ENCODE measurements around the gene NTHL1. TPM values are rescaled to one million over a fixed set of nuclear protein-coding genes. Genes with fewer than 3 reads are reported as not detected.

NTHL1 gene
- total and polyA plus RNA-seq, 2 of the 8 experiments (the other 6 are each of a cell fraction or from before 2014, with no cell fraction given): 70.9 to 150 TPM

DNA sequence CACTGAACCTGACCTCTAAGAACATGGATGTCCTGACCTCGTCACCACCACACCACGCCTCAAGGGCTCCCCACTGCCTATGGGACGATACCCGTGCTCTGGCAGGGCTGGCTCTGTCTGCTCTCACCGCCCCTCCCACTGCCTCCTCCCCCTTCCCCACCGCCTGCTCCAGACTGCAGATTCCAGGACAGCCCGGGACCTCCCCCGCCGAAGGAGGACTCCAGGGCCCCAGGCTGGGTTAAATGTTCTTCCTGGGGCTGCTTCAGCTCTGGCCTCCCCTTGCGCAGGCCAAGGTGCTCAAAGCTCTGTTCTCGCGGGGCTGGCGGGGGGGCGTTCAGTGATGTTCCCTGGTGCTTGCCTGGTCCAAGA is 24.9 kb downstream of the NTHL1 start:
- Histone ChIP-seq H3K36me3 (ENCODE audit: control insufficient read depth in 2 of 4, insufficient read depth in 4 of 4, low read length in 3 of 4) (peaks cover 0 to 5% (median 0%) of the 10 kb centered on the region in 4 experiments; a peak in 1 of 8 replicates), H3K56ac (replicated peaks; ENCODE audit: insufficient read length, low read depth, low read length) (no peak overlapping the region), H3K23ac (ENCODE audit: insufficient read length) (no peak overlapping the region), H3K4me3 (ENCODE audit: extremely low read depth in 1 of 4, insufficient read depth in 2 of 4, low read depth in 3 of 4, low read length in 4 of 4) (peak overlapping the region in 3 of 4 experiments; percentile 21 to 59 (median 36); a peak in 5 of 8 replicates), H3K14ac (ENCODE audit: insufficient read length) (no peak overlapping the region), H4K20me1 (replicated peaks in 1 of 2; ENCODE audit: control insufficient read depth in 1 of 2, insufficient read depth in 2 of 2, low read length in 2 of 2) (peaks cover 0 to 3% of the 10 kb centered on the region in 2 experiments), H2AFZ (ENCODE audit: low read length) (0 out of 2 replicates have a peak overlapping the region, but pooled peaks have one; percentile 35), H2BK15ac (ENCODE audit: low read length) (peak overlapping the region; percentile 97), H4K5ac (ENCODE audit: insufficient read length, low read depth, low read length) (no peak overlapping the region), H3K27me3 (replicated peaks in 1 of 4; ENCODE audit: control insufficient read depth in 3 of 4, extremely low read depth in 1 of 4, insufficient read depth in 3 of 4, low read length in 3 of 4) (peaks cover 22 to 60% (median 46%) of the 10 kb centered on the region in 4 experiments), H3K9ac (replicated peaks in 1 of 4; ENCODE audit: extremely low read depth in 1 of 4, low read depth in 3 of 4, low read length in 3 of 4) (no peak overlapping the region), H3K9me3 (ENCODE audit: insufficient read depth in 2 of 2, low read depth in 1 of 2, low read length in 1 of 2) (no peaks in the 10 kb centered on the region), H3K18ac (ENCODE audit: extremely low read depth, low read length) (peak overlapping the region; percentile 85), H2BK20ac (ENCODE audit: low read length) (no peak overlapping the region), H2AK5ac (ENCODE audit: low read depth, low read length) (no peak overlapping the region), H3K79me2 (ENCODE audit: control insufficient read depth in 1 of 2, insufficient read depth in 2 of 2, low read length in 2 of 2) (no peaks in the 10 kb centered on the region), H4K8ac (ENCODE audit: extremely low read depth, insufficient read depth, low read length) (peak overlapping the region; percentile 86; the same call in 1 of the 2 replicates), H3K4ac (replicated peaks; ENCODE audit: insufficient read length, low read depth, low read length) (peak overlapping the region; percentile 69), H3K4me2 (ENCODE audit: insufficient read depth in 1 of 2, low read depth in 2 of 2, low read length in 2 of 2) (peak overlapping the region; percentile 16 to 76), H3K79me1 (ENCODE audit: low read depth, low read length) (no peaks in the 10 kb centered on the region), H2BK12ac (ENCODE audit: low read depth, low read length) (no peak overlapping the region), H2BK5ac (ENCODE audit: low read depth, low read length) (no peak overlapping the region), H3K4me1 (replicated peaks in 1 of 4; ENCODE audit: control insufficient read depth in 3 of 4, insufficient read depth in 4 of 4, low read length in 3 of 4) (peaks cover 0 to 26% (median 13%) of the 10 kb centered on the region in 4 experiments; a peak in 5 of 7 replicates), H2BK120ac (replicated peaks; ENCODE audit: low read depth, low read length) (peak overlapping the region; percentile 72), H3K23me2 (ENCODE audit: low read depth, low read length) (peaks cover 15% of the 10 kb centered on the region; the same call in 1 of the 2 replicates), H3K27ac (ENCODE audit: low read depth, low read length) (no peak overlapping the region), H4K91ac (replicated peaks; ENCODE audit: insufficient read length, low read length) (no peak overlapping the region)
- no peak for FAIRE-seq
- CTCF ChIA-PET (ENCODE audit: partially characterized antibody): interaction anchor here (0.6 to 7.5 kb wide), 34 partner anchors 10 to 890 kb away, joined by 3 to 55 read pairs (median 5); partner anchors contain the start of genes NTHL1, RAB26, TRAF7 and TSC2
- TF ChIP-seq MAX (IDR thresholded peaks at IDR 0.05): peak; percentile 62; the same call in 1 of the 2 replicates
- peak; percentile 2 for TF ChIP-seq KDM4A (IDR thresholded peaks at IDR 0.05; ENCODE audit: low read depth, low read length, severe bottlenecking)
- TF ChIP-seq CREB1 (IDR thresholded peaks at IDR 0.05): peak; percentile 24; the same call in 1 of the 2 replicates
- peak in 1 of 3 experiments; percentile 4; a peak in 1 of 4 replicates for TF ChIP-seq CTCF (IDR thresholded peaks at IDR 0.05; ENCODE audit: control extremely low read depth in 1 of 3, insufficient read depth in 1 of 3, low read depth in 1 of 3, low read length in 3 of 3)
- no peak for TF ChIP-seq SRF (IDR thresholded peaks at IDR 0.05; ENCODE audit: low read depth, low read length)
- TF ChIP-seq E2F6 (IDR thresholded peaks at IDR 0.05): 0 out of 2 replicates have a peak, but pooled peaks have one; percentile 17
- peak; percentile 63 for TF ChIP-seq BACH1 (IDR thresholded peaks at IDR 0.05; ENCODE audit: low read length)
- no peak for TF ChIP-seq KDM5A (IDR thresholded peaks at IDR 0.05; ENCODE audit: low read length)
- POLR2A ChIA-PET (ENCODE audit: partially characterized antibody): interaction anchor here (0.6 to 1.6 kb wide), 9 partner anchors 11 to 135 kb away, joined by 3 to 14 read pairs (median 3); partner anchors contain the start of genes RAB26, RPS2, TRAF7 and ZNF598
- WGBS, 2 experiments (ENCODE audit: extremely low coverage in 1 of 2, insufficient coverage in 1 of 2, insufficient read length in 1 of 2, insufficient replicate concordance in 2 of 2, low coverage in 1 of 2, low lambda C conversion rate in 2 of 2, missing lambda C conversion rate in 1 of 2): 6% methylated on average over 13 of the region's 14 CpGs; no CpG with 5 or more reads in 1 of the 2 experiments
- DNase-seq (ENCODE audit: low read depth in 1 of 2, low spot score in 2 of 2): no peak

All from H1 (cell line).